T47D (cell line): Measurements from ENCODE around the gene BAG3.
"Not testable (repeated sequence)": the region's sequence is repeated elsewhere in the genome, so short reads cannot be mapped to it uniquely, and the experiment has no call there.

Experiments used
- DNase-seq, 2 experiments: peaks; one replicate each; pipeline versions ENCODE4 v3.0.0 to v3.0.0-alpha.2; 2011 to 2012; ENCODE audit warnings: low read depth in 1 of 2, low spot score in 1 of 2
- JUND ChIP-seq: IDR thresholded peaks from 2 replicates; pipeline ENCODE4 v1.6.1; 2012; ENCODE audit warnings: low read depth
- in situ Hi-C: cut with HindIII; loops from 2 replicates; pipeline ENCODE4 v1.10.0; 2016; ENCODE audit warnings: low sequenced_read_pairs, low pct_unique_long_range_greater_than_20kb

BAG3 gene

GRCh38 chr10:119694608-119695007 is 43.4 kb downstream of the BAG3 start:
- DNase-seq: no peak
- in situ Hi-C loops: no loop called here
- no peak for TF ChIP-seq JUND

- TF ChIP-seq JUND: no peak
- DNase-seq: no peak
- in situ Hi-C loops: no loop called here
Measured at GRCh38 chr10:119700321-119700954, 49.3 kb downstream of the BAG3 start.

GRCh38 chr10:119701861-119702260 is 50.7 kb downstream of the BAG3 start:
- no peak for TF ChIP-seq JUND
- DNase-seq: no peak
- in situ Hi-C loops: no loop called here

- in situ Hi-C loops: no loop called here
- no peak for DNase-seq
- no peak for TF ChIP-seq JUND
Measured at GRCh38 chr10:119702583-119702982, 51.4 kb downstream of the BAG3 start.

GRCh38 chr10:119703903-119704508 is 52.8 kb downstream of the BAG3 start:
- DNase-seq: no peak
- in situ Hi-C loops: no loop called here
- TF ChIP-seq JUND: no peak

- no peak for TF ChIP-seq JUND
- DNase-seq: no peak
- in situ Hi-C loops: no loop called here
Measured at GRCh38 chr10:119705434-119705831, 54.3 kb downstream of the BAG3 start.

GRCh38 chr10:119706521-119707278 is 55.5 kb downstream of the BAG3 start:
- in situ Hi-C loops: no loop called here
- DNase-seq: no peak
- no peak for TF ChIP-seq JUND

GRCh38 chr10:119707331-119707730 is 56.2 kb downstream of the BAG3 start:
- in situ Hi-C loops, DNase-seq: not testable (repeated sequence)

- in situ Hi-C loops, DNase-seq: not testable (repeated sequence)
Measured at GRCh38 chr10:119710935-119711334, 59.8 kb downstream of the BAG3 start.

- in situ Hi-C loops: no loop called here
- DNase-seq: no peak
- TF ChIP-seq JUND: no peak
Measured at GRCh38 chr10:119713744-119714483, 62.7 kb downstream of the BAG3 start.

GRCh38 chr10:119714484-119714816 is 63.3 kb downstream of the BAG3 start:
- DNase-seq: peak in 1 of 2 experiments; percentile 5
- TF ChIP-seq JUND: no peak
- in situ Hi-C loops: no loop called here

- no peak for TF ChIP-seq JUND
- DNase-seq: no peak
- in situ Hi-C loops: no loop called here
Measured at GRCh38 chr10:119715628-119716505, 64.7 kb downstream of the BAG3 start.

- TF ChIP-seq JUND: no peak
- no peak for DNase-seq
- in situ Hi-C loops: no loop called here
Measured at GRCh38 chr10:119723161-119723560, 72.0 kb downstream of the BAG3 start.
